TTC549 (cell line): Measurements from ENCODE around the gene MFSD12.
"Not testable (repeated sequence)": the region's sequence is repeated elsewhere in the genome, so short reads cannot be mapped to it uniquely, and the experiment has no call there.

ENCODE experiments used
- FAIRE-seq: peaks from 2 replicates; lab custom pipeline; 2012; peaks lifted over from hg19 to GRCh38; lab: Jason Lieb, UNC

MFSD12 gene

GRCh38 chr19:3522421-3523360, 34.7 kb downstream of the MFSD12 start:
- FAIRE-seq = no peak

GRCh38 chr19:3521104-3521445, 36.3 kb downstream of the MFSD12 start:
- FAIRE-seq = no peak

- no peak for FAIRE-seq
Observed at GRCh38 chr19:3520166-3521103, 37.0 kb downstream of the MFSD12 start.

- FAIRE-seq = no peak
Observed at GRCh38 chr19:3519126-3519525, 38.3 kb downstream of the MFSD12 start.

- no peak for FAIRE-seq
Observed at GRCh38 chr19:3518659-3519058, 38.7 kb downstream of the MFSD12 start.

GRCh38 chr19:3518255-3518654, 39.1 kb downstream of the MFSD12 start:
- no peak for FAIRE-seq

- FAIRE-seq = no peak
Observed at GRCh38 chr19:3517638-3518037, 39.7 kb downstream of the MFSD12 start.

- FAIRE-seq = no peak
Observed at GRCh38 chr19:3516675-3517207, 40.6 kb downstream of the MFSD12 start.

GRCh38 chr19:3515891-3516422, 41.4 kb downstream of the MFSD12 start:
- FAIRE-seq = no peak

GRCh38 chr19:3514930-3515329, 42.5 kb downstream of the MFSD12 start:
- no peak for FAIRE-seq

- no peak for FAIRE-seq
Observed at GRCh38 chr19:3513229-3514140, 43.9 kb downstream of the MFSD12 start.

GRCh38 chr19:3512562-3513228, 44.7 kb downstream of the MFSD12 start:
- FAIRE-seq = no peak

- FAIRE-seq = no peak
Observed at GRCh38 chr19:3511506-3512251, 45.7 kb downstream of the MFSD12 start.

GRCh38 chr19:3510727-3511126, 46.7 kb downstream of the MFSD12 start:
- no peak for FAIRE-seq

GRCh38 chr19:3509566-3509989, 47.8 kb downstream of the MFSD12 start:
- no peak for FAIRE-seq

GRCh38 chr19:3508771-3509535, 48.4 kb downstream of the MFSD12 start:
- no peak for FAIRE-seq

- not testable (repeated sequence) for FAIRE-seq
Observed at GRCh38 chr19:3508121-3508661, 49.2 kb downstream of the MFSD12 start.

- no peak for FAIRE-seq
Observed at GRCh38 chr19:3507371-3508120, 49.8 kb downstream of the MFSD12 start.
